Colonic mucosa (tissue), 4 donors: ENCODE measurements around the gene DOCK11. TPM values are rescaled to one million over a fixed set of nuclear protein-coding genes. Genes with fewer than 3 reads are reported as not detected.
"Not testable (repeated sequence)": the region's sequence is repeated elsewhere in the genome, so short reads cannot be mapped to it uniquely, and the experiment has no call there.

Experiments
- DNase-seq: peaks from one replicate; pipeline ENCODE4 v3.0.0-alpha.2; 2020
- H3K27ac ChIP-seq: fragments of 200-600 bp; one replicate; pipeline ENCODE4 v1.8.0; 2021
- H3K27me3 ChIP-seq: fragments of 200-600 bp; one replicate; pipeline ENCODE4 v1.8.0; 2021
- H3K36me3 ChIP-seq: fragments of 200-600 bp; one replicate; pipeline ENCODE4 v1.8.0; 2021
- H3K4me1 ChIP-seq: fragments of 200-600 bp; one replicate; pipeline ENCODE4 v1.8.0; 2021; ENCODE audit warnings: mild to moderate bottlenecking
- H3K4me3 ChIP-seq: fragments of 200-600 bp; one replicate; pipeline ENCODE4 v1.8.0; 2021
- H3K9ac ChIP-seq, 2 donors: one replicate each; pipeline ENCODE4 v1.7.0; 2013; ENCODE audit warnings: control low read depth in 2 of 2, low read depth in 2 of 2, low read length in 2 of 2
- H3K9me3 ChIP-seq: fragments of 200-600 bp; one replicate; pipeline ENCODE4 v1.8.0; 2021
- intact Hi-C: fragments of 100-400 bp; cut with DNase I; formaldehyde crosslinking; loops from one replicate; pipeline ENCODE4 v1.14.1; 2022
- total RNA-seq, 2 donors: library from RNA; stranded (reverse); fragmentation: NEBNext Ultra II Directional in 1 of 2; extraction: Animal tissue kit (Norgen Biotek cat#: 25700) in 1 of 2; gene quantifications; one replicate each; pipeline ENCODE4 v1.2.1, GENCODE V29; 2021
- TF ChIP-seq, protein P1 (sequence below): fragments of 200-600 bp; IDR thresholded peaks from one replicate; pipeline ENCODE4 v1.8.0; 2022; ENCODE audit warnings: antibody characterized with exemption, mild to moderate bottlenecking
- donor health status: healthy.
- donor health status: DM: no; HTN: no; CAD: no.
- donor health status: DM: no; HTN: no; CAD: no.

DOCK11 gene
- total RNA-seq, 2 donors from 2014 or later = 3.3 to 8.7 TPM

DNA sequence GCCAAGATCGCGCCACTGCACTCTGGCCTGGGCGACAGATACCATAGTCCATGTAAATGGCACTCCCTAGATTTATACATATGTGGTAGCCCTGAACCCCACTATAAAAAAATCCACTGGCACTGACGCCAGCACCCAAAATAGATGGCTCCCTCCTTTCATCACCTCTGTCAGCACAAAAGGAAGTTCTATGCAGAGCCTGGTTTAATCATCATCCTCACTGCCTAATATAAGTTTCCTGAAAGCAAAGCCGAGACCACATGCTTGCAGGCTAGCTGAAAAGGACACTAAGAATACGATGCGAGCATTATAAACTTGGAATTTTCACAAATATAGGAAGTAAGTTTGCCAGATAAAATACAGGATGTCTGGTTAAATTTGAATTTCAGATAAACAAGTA, 27.5 kb upstream of the DOCK11 start:
- H3K9me3 ChIP-seq = no peaks in the 10 kb centered on the region
- no peak for DNase-seq
- H3K27ac ChIP-seq = no peak overlapping the region
- H3K9ac ChIP-seq = no peak overlapping the region
- no peak overlapping the region for H3K4me3 ChIP-seq
- H3K27me3 ChIP-seq = no peaks in the 10 kb centered on the region
- H3K4me1 ChIP-seq = no peaks in the 10 kb centered on the region
- no peaks in the 10 kb centered on the region for H3K36me3 ChIP-seq
- TF ChIP-seq, protein P1, sequence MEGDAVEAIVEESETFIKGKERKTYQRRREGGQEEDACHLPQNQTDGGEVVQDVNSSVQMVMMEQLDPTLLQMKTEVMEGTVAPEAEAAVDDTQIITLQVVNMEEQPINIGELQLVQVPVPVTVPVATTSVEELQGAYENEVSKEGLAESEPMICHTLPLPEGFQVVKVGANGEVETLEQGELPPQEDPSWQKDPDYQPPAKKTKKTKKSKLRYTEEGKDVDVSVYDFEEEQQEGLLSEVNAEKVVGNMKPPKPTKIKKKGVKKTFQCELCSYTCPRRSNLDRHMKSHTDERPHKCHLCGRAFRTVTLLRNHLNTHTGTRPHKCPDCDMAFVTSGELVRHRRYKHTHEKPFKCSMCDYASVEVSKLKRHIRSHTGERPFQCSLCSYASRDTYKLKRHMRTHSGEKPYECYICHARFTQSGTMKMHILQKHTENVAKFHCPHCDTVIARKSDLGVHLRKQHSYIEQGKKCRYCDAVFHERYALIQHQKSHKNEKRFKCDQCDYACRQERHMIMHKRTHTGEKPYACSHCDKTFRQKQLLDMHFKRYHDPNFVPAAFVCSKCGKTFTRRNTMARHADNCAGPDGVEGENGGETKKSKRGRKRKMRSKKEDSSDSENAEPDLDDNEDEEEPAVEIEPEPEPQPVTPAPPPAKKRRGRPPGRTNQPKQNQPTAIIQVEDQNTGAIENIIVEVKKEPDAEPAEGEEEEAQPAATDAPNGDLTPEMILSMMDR = no peak
- intact Hi-C loops = no loop called here

DNA sequence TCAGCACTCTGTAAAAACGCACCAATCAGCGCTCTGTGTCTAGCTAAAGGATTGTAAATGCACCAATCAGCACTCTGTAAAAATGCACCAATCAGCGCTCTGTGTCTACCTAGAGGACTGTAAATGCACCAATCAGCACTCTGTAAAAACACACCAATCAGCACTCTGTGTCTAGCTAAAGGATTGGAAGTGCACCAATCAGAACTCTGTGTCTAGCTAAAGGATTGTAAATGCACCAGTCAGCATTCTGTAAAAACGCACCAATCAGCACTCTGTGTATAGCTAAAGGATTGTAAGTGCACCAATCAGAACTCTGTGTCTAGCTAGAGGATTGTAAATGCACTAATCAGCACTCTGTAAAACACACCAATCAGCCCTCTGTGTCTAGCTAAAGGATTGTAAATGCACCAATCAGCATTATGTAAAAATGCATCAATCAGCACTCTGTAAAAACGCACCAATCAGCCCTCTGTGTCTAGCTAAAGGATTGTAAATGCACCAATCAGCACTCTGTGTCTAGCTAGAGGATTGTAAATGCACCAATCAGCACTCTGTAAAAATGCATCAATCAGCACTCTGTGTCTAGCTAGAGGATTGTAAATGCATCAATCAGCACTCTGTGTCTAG, 24.8 kb upstream of the DOCK11 start:
- DNase-seq, H3K4me1 ChIP-seq, H3K27me3 ChIP-seq, intact Hi-C loops, H3K27ac ChIP-seq, H3K9me3 ChIP-seq, H3K9ac ChIP-seq, H3K4me3 ChIP-seq, H3K36me3 ChIP-seq: not testable (repeated sequence)

DNA sequence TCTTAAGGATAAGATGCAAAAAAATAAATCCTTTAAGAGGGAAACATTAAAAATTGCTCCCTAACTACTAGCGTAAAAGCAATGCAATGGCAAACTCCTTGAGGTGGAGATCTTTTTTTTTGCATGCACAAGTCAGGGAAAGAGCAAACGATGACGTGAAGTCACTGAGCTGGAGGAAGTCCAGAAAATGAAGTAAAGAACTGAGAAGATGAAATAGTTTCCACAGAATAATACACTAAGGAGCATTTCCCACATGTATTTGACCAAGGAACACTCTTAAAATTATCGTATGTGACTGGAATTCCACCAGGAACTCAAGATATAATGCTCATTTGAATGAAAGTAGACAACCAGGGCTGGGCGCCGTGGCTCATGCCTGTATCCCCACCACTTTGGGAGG, 21.0 kb upstream of the DOCK11 start:
- H3K4me3 ChIP-seq = no peak overlapping the region
- no peaks in the 10 kb centered on the region for H3K9me3 ChIP-seq
- H3K36me3 ChIP-seq = no peaks in the 10 kb centered on the region
- no peak overlapping the region for H3K27ac ChIP-seq
- TF ChIP-seq, protein P1 = no peak
- no peak overlapping the region for H3K9ac ChIP-seq
- H3K4me1 ChIP-seq = no peaks in the 10 kb centered on the region
- DNase-seq = no peak
- no peaks in the 10 kb centered on the region for H3K27me3 ChIP-seq
- intact Hi-C loops = no loop called here

DNA sequence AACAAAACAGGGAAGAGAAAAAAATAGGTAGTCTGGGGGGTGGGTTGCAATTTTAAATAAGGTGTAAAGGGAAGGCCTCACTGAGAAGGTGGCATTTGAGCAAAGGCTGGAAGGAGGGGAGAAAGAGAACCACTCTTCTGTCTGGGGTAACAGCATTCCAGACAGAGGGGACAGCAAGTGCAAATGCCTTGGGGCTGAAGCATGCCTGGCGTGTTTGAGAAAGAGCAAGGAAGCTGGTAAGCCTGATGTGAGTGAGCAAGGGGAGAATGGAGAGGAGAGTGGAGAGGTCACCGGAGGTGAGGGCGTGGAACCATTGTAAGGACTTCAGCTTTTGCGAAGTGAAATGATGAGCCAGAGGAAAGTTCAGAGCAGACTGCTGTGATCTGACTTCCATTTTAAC, 19.7 kb upstream of the DOCK11 start:
- no peak for DNase-seq
- H3K36me3 ChIP-seq = no peaks in the 10 kb centered on the region
- intact Hi-C loops = no loop called here
- H3K4me3 ChIP-seq = no peak overlapping the region
- no peak overlapping the region for H3K27ac ChIP-seq
- H3K9me3 ChIP-seq = no peaks in the 10 kb centered on the region
- no peak overlapping the region for H3K9ac ChIP-seq
- H3K4me1 ChIP-seq = no peaks in the 10 kb centered on the region
- TF ChIP-seq, protein P1 = no peak
- H3K27me3 ChIP-seq = no peaks in the 10 kb centered on the region

DNA sequence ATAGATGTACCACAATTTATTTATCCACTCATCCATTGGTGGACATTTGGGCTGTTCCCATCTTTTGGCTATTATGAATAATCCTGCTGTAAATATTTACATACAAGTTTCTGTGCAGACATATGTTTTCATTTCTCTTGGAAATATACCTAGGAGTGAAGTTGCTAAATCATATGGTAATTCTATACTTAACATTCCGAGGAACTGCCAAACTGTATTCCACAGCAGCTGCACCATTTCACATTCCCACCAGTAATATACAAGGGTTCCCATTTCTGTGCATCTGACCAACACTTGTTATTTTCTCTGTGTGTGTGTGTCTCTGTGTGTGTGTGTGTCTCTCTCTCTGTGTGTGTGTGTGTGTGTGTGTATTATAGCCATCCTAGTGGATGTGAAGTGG, 15.4 kb upstream of the DOCK11 start:
- intact Hi-C loops = no loop called here
- TF ChIP-seq, protein P1 = no peak
- Histone ChIP-seq H3K9ac (no peak overlapping the region), H3K9me3 (no peaks in the 10 kb centered on the region), H3K4me3 (no peak overlapping the region), H3K27me3 (no peaks in the 10 kb centered on the region), H3K27ac (no peak overlapping the region), H3K4me1 (no peaks in the 10 kb centered on the region), H3K36me3 (no peaks in the 10 kb centered on the region)
- no peak for DNase-seq

DNA sequence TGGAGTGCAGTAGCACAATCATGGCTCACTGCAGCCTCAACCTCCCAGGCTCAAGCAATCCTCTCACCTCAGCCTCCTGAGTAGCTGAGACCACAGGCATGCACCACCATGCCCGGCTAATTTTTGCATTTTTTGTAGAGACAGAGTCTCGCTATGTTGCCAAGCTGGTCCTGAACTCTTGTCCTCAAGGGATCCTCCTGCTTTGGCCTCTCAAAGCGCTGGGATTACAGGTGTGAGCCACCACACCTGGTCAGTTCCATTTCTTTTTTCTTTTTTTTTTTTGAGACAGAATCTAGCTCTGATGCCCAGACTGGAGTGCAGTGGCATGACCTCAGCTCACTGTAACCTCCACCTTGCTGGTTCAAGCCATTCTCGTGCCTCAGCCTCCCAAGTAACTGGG, 13.2 kb upstream of the DOCK11 start:
- H3K9ac ChIP-seq, H3K4me3 ChIP-seq, DNase-seq, H3K9me3 ChIP-seq, H3K36me3 ChIP-seq, H3K4me1 ChIP-seq, H3K27ac ChIP-seq, H3K27me3 ChIP-seq, intact Hi-C loops: not testable (repeated sequence)
